IMR-90 (cell line): Measurements from ENCODE around the gene FBXO3.

ENCODE experiments used
- BHLHE40 ChIP-seq: fragments of 150-350 bp; IDR thresholded peaks from 2 replicates; pipeline ENCODE4 v1.6.1; 2016; ENCODE audit warnings: mild to moderate bottlenecking, low read depth, low read length
- CEBPB ChIP-seq: IDR thresholded peaks from 2 replicates; pipeline ENCODE4 v1.6.1; 2012; ENCODE audit warnings: low read depth, low read length, improper control_type of control experiment
- CHD1 ChIP-seq: IDR thresholded peaks from 2 replicates; pipeline ENCODE4 v1.6.1; 2012; ENCODE audit warnings: low read depth, low read length, improper control_type of control experiment
- CTCF ChIP-seq: conservative IDR thresholded peaks from 2 replicates; pipeline ENCODE4 v1.5.1; 2012; ENCODE audit warnings: mild to moderate bottlenecking, low read depth, low read length, improper control_type of control experiment
- ELK1 ChIP-seq: fragments of 150-350 bp; IDR thresholded peaks from 2 replicates; pipeline ENCODE4 v1.6.1; 2016; ENCODE audit warnings: low read depth, mild to moderate bottlenecking, low read length, moderate library complexity, borderline replicate concordance
- FOS ChIP-seq: fragments of 150-350 bp; IDR thresholded peaks from 2 replicates; pipeline ENCODE4 v1.6.1; 2016; ENCODE audit warnings: low read depth, low read length
- MAFK ChIP-seq: IDR thresholded peaks from 2 replicates; pipeline ENCODE4 v1.6.1; 2012; ENCODE audit warnings: low read depth, low read length, improper control_type of control experiment
- MAZ ChIP-seq: IDR thresholded peaks from 2 replicates; pipeline ENCODE4 v1.6.1; 2012; ENCODE audit warnings: low read depth, mild to moderate bottlenecking, low read length, improper control_type of control experiment, moderate library complexity, borderline replicate concordance
- NFE2L2 ChIP-seq: fragments of 150-350 bp; IDR thresholded peaks from 2 replicates; pipeline ENCODE4 v1.6.1; 2016; ENCODE audit warnings: low read depth, mild to moderate bottlenecking, low read length
- POLR2A ChIP-seq: IDR thresholded peaks from 2 replicates; pipeline ENCODE4 v1.6.1; 2012; ENCODE audit warnings: mild to moderate bottlenecking, low read depth, low read length
- RAD21 ChIP-seq: IDR thresholded peaks from 2 replicates; pipeline ENCODE4 v1.6.1; 2012; ENCODE audit warnings: low read length, improper control_type of control experiment
- RCOR1 ChIP-seq: IDR thresholded peaks from 2 replicates; pipeline ENCODE4 v1.6.1; 2012; ENCODE audit warnings: mild to moderate bottlenecking, low read length, improper control_type of control experiment; ENCODE audit not compliant: insufficient replicate concordance
- SMC3 ChIP-seq: fragments of 150-350 bp; IDR thresholded peaks from 2 replicates; pipeline ENCODE4 v1.6.1; 2016; ENCODE audit warnings: low read depth, mild to moderate bottlenecking, antibody characterized with exemption, low read length, moderate library complexity
- USF2 ChIP-seq: fragments of 150-350 bp; IDR thresholded peaks from 2 replicates; pipeline ENCODE4 v1.6.1; 2017; ENCODE audit warnings: mild to moderate bottlenecking, antibody characterized with exemption, low read length, low read depth

GRCh38 chr11:33713151-33713855 lies 61.0 kb downstream of the FBXO3 start:
- TF ChIP-seq CHD1 (no peak), SMC3 (no peak), USF2 (no peak), CTCF (no peak), POLR2A (no peak), RAD21 (no peak), CEBPB (no peak), FOS (no peak), NFE2L2 (no peak), BHLHE40 (no peak), MAZ (no peak), MAFK (no peak), ELK1 (no peak), RCOR1 (no peak)
